ENCODE data around the gene ERN1.

DNA sequence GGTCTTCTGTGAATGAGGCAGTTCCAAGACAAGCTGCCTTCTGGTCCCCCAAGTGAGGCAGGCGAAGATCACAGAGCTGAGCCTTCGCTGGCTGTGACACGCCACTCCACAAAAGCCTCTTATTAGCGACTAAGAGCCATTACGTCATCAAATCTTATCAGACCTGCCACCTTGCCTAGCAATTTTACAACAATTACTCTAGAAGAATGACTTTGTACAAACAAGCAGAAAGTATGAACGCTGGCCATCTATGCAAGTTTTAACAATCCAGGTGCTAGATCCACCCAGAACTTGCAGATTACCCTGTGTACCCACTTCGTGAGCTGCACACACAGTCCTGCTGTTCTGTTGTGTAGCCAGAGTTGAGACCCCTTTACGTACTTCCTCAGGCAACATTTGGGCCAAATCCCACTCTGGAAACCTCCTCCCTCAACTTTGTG lies 105.7 kb downstream of the ERN1 start:
- TF ChIP-seq, protein P1, sequence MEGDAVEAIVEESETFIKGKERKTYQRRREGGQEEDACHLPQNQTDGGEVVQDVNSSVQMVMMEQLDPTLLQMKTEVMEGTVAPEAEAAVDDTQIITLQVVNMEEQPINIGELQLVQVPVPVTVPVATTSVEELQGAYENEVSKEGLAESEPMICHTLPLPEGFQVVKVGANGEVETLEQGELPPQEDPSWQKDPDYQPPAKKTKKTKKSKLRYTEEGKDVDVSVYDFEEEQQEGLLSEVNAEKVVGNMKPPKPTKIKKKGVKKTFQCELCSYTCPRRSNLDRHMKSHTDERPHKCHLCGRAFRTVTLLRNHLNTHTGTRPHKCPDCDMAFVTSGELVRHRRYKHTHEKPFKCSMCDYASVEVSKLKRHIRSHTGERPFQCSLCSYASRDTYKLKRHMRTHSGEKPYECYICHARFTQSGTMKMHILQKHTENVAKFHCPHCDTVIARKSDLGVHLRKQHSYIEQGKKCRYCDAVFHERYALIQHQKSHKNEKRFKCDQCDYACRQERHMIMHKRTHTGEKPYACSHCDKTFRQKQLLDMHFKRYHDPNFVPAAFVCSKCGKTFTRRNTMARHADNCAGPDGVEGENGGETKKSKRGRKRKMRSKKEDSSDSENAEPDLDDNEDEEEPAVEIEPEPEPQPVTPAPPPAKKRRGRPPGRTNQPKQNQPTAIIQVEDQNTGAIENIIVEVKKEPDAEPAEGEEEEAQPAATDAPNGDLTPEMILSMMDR (conservative IDR thresholded peaks at IDR 0.05; ENCODE audit: low read depth, low read length): no peak
- no peak for TF ChIP-seq EZH2 (IDR thresholded peaks at IDR 0.05; ENCODE audit: low read length, unreplicated experiment)

Measured in PC-3 (cell line).